Smooth muscle cell (in vitro differentiated cells): ENCODE results near the gene ADNP2. TPM values are rescaled to one million over a fixed set of nuclear protein-coding genes. Genes with fewer than 3 reads are reported as not detected.

Source experiments
- DNase-seq: peaks from one replicate; lab custom pipeline; 2025; ENCODE audit not compliant: unreplicated experiment; lab: John Stamatoyannopoulos, UW
- H2AFZ ChIP-seq: fragments of 200-600 bp; sonication (generic); 2 replicates; pipeline ENCODE4 v1.6.0; 2016; ENCODE audit warnings: antibody characterized with exemption, low read depth, mild to moderate bottlenecking
- H3F3A ChIP-seq: fragments of 200-600 bp; sonication (generic); 2 replicates; pipeline ENCODE4 v1.6.0; 2017; ENCODE audit warnings: antibody characterized with exemption, low read depth
- H3K27ac ChIP-seq: fragments of 200-600 bp; sonication (generic); 2 replicates; pipeline ENCODE4 v1.5.1; 2016; ENCODE audit warnings: low read depth, mild to moderate bottlenecking
- H3K27me3 ChIP-seq: fragments of 200-600 bp; sonication (generic); 2 replicates; pipeline ENCODE4 v1.6.1; 2016; ENCODE audit warnings: low read depth, mild to moderate bottlenecking
- H3K36me3 ChIP-seq: fragments of 200-600 bp; sonication (generic); 2 replicates; pipeline ENCODE4 v1.5.1; 2016; ENCODE audit warnings: low read depth
- H3K4me1 ChIP-seq: fragments of 200-600 bp; sonication (generic); 2 replicates; pipeline ENCODE4 v1.5.1; 2016; ENCODE audit warnings: low read depth
- H3K4me2 ChIP-seq: fragments of 200-600 bp; sonication (generic); 2 replicates; pipeline ENCODE4 v1.6.0; 2016; ENCODE audit warnings: mild to moderate bottlenecking
- H3K4me3 ChIP-seq: fragments of 200-600 bp; sonication (generic); 2 replicates; pipeline ENCODE4 v1.5.1; 2016; ENCODE audit warnings: mild to moderate bottlenecking
- H3K79me2 ChIP-seq: fragments of 200-600 bp; sonication (generic); 2 replicates; pipeline ENCODE4 v1.6.0; 2016; ENCODE audit warnings: low read depth, mild to moderate bottlenecking
- H3K9ac ChIP-seq: fragments of 200-600 bp; sonication (generic); 2 replicates; pipeline ENCODE4 v1.6.0; 2016; ENCODE audit warnings: low read depth
- H3K9me3 ChIP-seq: fragments of 200-600 bp; sonication (generic); replicated peaks from 2 replicates; pipeline ENCODE4 v1.5.1; 2016; ENCODE audit warnings: low read depth
- H4K20me1 ChIP-seq: fragments of 200-600 bp; sonication (generic); 2 replicates; pipeline ENCODE4 v1.6.0; 2016; ENCODE audit warnings: low read depth
- CTCF ChIP-seq: fragments of 200-600 bp; sonication (generic); IDR thresholded peaks from 2 replicates; pipeline ENCODE4 v1.5.1; 2017; ENCODE audit warnings: borderline replicate concordance, mild to moderate bottlenecking, antibody characterized with exemption; ENCODE audit not compliant: insufficient read depth, poor library complexity, severe bottlenecking
- WGBS: methylation state at CpG from one replicate; pipeline ENCODE4 v1.1.7; 2016; ENCODE audit warnings: low lambda C conversion rate; 5-methylcytosine and 5-hydroxymethylcytosine counted together
- polyA plus RNA-seq: library from polyadenylated mRNA; unstranded; fragments of >200 nt; fragmentation: Nextera tagmentation; extraction: Ambion mirVana; gene quantifications from 2 replicates; pipeline ENCODE4 v1.2.1, GENCODE V29; 2016
- total RNA-seq: library from RNA; depleted of rRNA; stranded (reverse); fragments of >200 nt; gene quantifications from 2 replicates; pipeline ENCODE4 v1.2.3, GENCODE V29; 2014

Gene ADNP2
- total and polyA plus RNA-seq, 2 experiments from 2014 or later: 9.1 to 28.3 TPM

- peak overlapping the region; percentile 92 for H3K4me2 ChIP-seq
- TF ChIP-seq CTCF: no peak
- 21% methylated on average over 1 of the region's 1 CpG for WGBS
- no peak overlapping the region for H3K9ac ChIP-seq
- no peak overlapping the region for H3K4me3 ChIP-seq
- peak overlapping the region; percentile 72 for H3K27ac ChIP-seq
- peaks cover 81% of the 10 kb centered on the region for H4K20me1 ChIP-seq
- peaks cover 80% of the 10 kb centered on the region for H3K79me2 ChIP-seq
- H3F3A ChIP-seq: peaks cover 22% of the 10 kb centered on the region
- no peaks in the 10 kb centered on the region for H3K27me3 ChIP-seq
- H3K9me3 ChIP-seq: no peaks in the 10 kb centered on the region
- H3K4me1 ChIP-seq: peaks cover 37% of the 10 kb centered on the region
- DNase-seq: no peak
- no peaks in the 10 kb centered on the region for H3K36me3 ChIP-seq
- H2AFZ ChIP-seq: no peak overlapping the region
These were observed 3.7 kb downstream of the ADNP2 start for GRCh38 chr18:80112624-80113248.

DNA sequence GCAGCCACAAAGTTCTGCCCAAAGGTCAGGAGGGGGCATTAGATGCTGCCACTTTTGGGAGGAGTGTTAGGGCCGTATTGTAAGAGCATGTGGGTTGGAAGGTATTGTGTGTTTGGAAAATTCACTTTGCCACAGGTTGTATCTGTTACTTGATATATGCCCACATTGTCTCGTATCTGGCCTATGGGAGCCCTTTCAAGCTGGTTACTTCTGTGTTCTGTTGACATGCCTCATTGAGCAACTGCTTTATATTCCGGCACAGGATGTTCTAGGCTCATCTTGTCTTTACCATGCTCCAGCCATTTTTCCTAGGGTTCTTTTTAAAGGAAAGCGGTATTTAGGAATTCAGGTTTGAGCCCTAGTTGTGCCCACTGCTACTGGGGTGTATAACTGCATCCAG is 6.0 kb downstream of the ADNP2 start:
- Histone ChIP-seq H3K4me1 (peaks cover 53% of the 10 kb centered on the region), H3K9me3 (no peaks in the 10 kb centered on the region), H3F3A (peaks cover 14% of the 10 kb centered on the region), H3K27ac (no peak overlapping the region), H3K79me2 (peaks cover 96% of the 10 kb centered on the region), H3K27me3 (no peaks in the 10 kb centered on the region), H3K4me3 (no peak overlapping the region), H2AFZ (no peak overlapping the region), H3K4me2 (no peak overlapping the region), H3K9ac (no peak overlapping the region), H4K20me1 (peaks cover 87% of the 10 kb centered on the region), H3K36me3 (peaks cover 8% of the 10 kb centered on the region)
- WGBS: 97% methylated on average over 4 of the region's 4 CpGs
- no peak for DNase-seq
- no peak for TF ChIP-seq CTCF

GRCh38 chr18:80119111-80119510 is 10.0 kb downstream of the ADNP2 start:
- Histone ChIP-seq H3K27me3 (no peaks in the 10 kb centered on the region), H3K4me3 (no peak overlapping the region), H4K20me1 (peaks cover 80% of the 10 kb centered on the region), H3F3A (no peaks in the 10 kb centered on the region), H3K4me2 (no peak overlapping the region), H2AFZ (no peak overlapping the region), H3K27ac (no peak overlapping the region), H3K4me1 (peaks cover 18% of the 10 kb centered on the region), H3K79me2 (peaks cover 94% of the 10 kb centered on the region), H3K36me3 (peaks cover 8% of the 10 kb centered on the region), H3K9me3 (no peaks in the 10 kb centered on the region), H3K9ac (no peak overlapping the region)
- 59% methylated on average over 6 of the region's 6 CpGs for whole genome bisulfite sequencing
- DNase-seq: no peak
- no peak for TF ChIP-seq CTCF

GRCh38 chr18:80120932-80121331 is 11.9 kb downstream of the ADNP2 start:
- Histone ChIP-seq H3K4me1 (peaks cover 18% of the 10 kb centered on the region), H3K4me3 (no peak overlapping the region), H3K79me2 (peaks cover 94% of the 10 kb centered on the region), H3K27ac (no peak overlapping the region), H3F3A (no peaks in the 10 kb centered on the region), H3K9ac (no peak overlapping the region), H3K9me3 (no peaks in the 10 kb centered on the region), H3K4me2 (no peak overlapping the region), H2AFZ (no peak overlapping the region), H3K27me3 (no peaks in the 10 kb centered on the region), H3K36me3 (peaks cover 8% of the 10 kb centered on the region), H4K20me1 (peaks cover 80% of the 10 kb centered on the region)
- DNase-seq: no peak
- TF ChIP-seq CTCF: no peak
- 93% methylated on average over 1 of the region's 1 CpG for WGBS
